H1 (cell line): ENCODE results near the gene ARL6IP4. TPM values are rescaled to one million over a fixed set of nuclear protein-coding genes. Genes with fewer than 3 reads are reported as not detected.

ENCODE experiments used
- CTCF ChIA-PET: fragments of 300-600 bp; sonication (Branson Sonifier 250); formaldehyde crosslinking; loops from one replicate; lab custom pipeline; 2021; ENCODE audit not compliant: partially characterized antibody; lab: Charles Lee
- POLR2A ChIA-PET: fragments of 300-600 bp; sonication (Branson Sonifier 250); formaldehyde crosslinking; loops from one replicate; lab custom pipeline; 2021; ENCODE audit warnings: inconsistent platforms; ENCODE audit not compliant: partially characterized antibody; lab: Charles Lee
- DNase-seq, 2 experiments: peaks; one replicate each; pipeline versions ENCODE4 v3.0.0 to v3.0.0-alpha.2; 2010 to 2022; ENCODE audit warnings: low spot score in 2 of 2, low read depth in 1 of 2, mixed read lengths in 1 of 2
- FAIRE-seq: peaks from 2 replicates; lab custom pipeline; 2011; peaks lifted over from hg19 to GRCh38; lab: Jason Lieb, UNC
- H2AFZ ChIP-seq: 2 replicates; pipeline ENCODE4 v1.8.1; 2012; ENCODE audit warnings: low read length, inconsistent platforms
- H2AK5ac ChIP-seq: 2 replicates; pipeline ENCODE4 v1.6.1; 2013; ENCODE audit warnings: low read depth, low read length
- H2BK120ac ChIP-seq: replicated peaks from 2 replicates; pipeline ENCODE3; 2013; ENCODE audit warnings: low read depth, low read length, inconsistent platforms
- H2BK12ac ChIP-seq: 2 replicates; pipeline ENCODE4 v1.6.1; 2013; ENCODE audit warnings: low read depth, low read length
- H2BK15ac ChIP-seq: 2 replicates; pipeline ENCODE4 v1.6.1; 2013; ENCODE audit warnings: low read length
- H2BK20ac ChIP-seq: 2 replicates; pipeline ENCODE4 v1.6.1; 2013; ENCODE audit warnings: low read length
- H2BK5ac ChIP-seq: 2 replicates; pipeline ENCODE4 v1.6.1; 2013; ENCODE audit warnings: low read depth, low read length
- H3K14ac ChIP-seq: 2 replicates; pipeline ENCODE4 v1.6.1; 2013; ENCODE audit warnings: inconsistent platforms; ENCODE audit not compliant: insufficient read length
- H3K18ac ChIP-seq: 2 replicates; pipeline ENCODE4 v1.6.1; 2013; ENCODE audit warnings: low read length; ENCODE audit errors: extremely low read depth
- H3K23ac ChIP-seq: 2 replicates; pipeline ENCODE4 v1.6.1; 2013; ENCODE audit warnings: inconsistent platforms; ENCODE audit not compliant: insufficient read length
- H3K23me2 ChIP-seq: 2 replicates; pipeline ENCODE4 v1.6.1; 2013; ENCODE audit warnings: low read depth, low read length
- H3K27ac ChIP-seq: 2 replicates; pipeline ENCODE4 v1.6.1; 2011; ENCODE audit warnings: low read depth, low read length, inconsistent platforms
- H3K27me3 ChIP-seq, 4 experiments: replicated peaks in 1 of 4; 1 replicate in 1 of 4; 2 replicates in 3 of 4; pipeline versions ENCODE4 v1.6.1 to v1.8.1; 2011 to 2013; ENCODE audit warnings: low read length in 3 of 4, mild to moderate bottlenecking in 3 of 4, inconsistent platforms in 2 of 4, mixed read lengths in 2 of 4, moderate library complexity in 1 of 4; ENCODE audit not compliant: control insufficient read depth in 3 of 4, insufficient read depth in 3 of 4; ENCODE audit errors: extremely low read depth in 1 of 4
- H3K36me3 ChIP-seq, 4 experiments: 2 replicates each; pipeline versions ENCODE4 v1.6.1 to v1.8.1; 2011 to 2013; ENCODE audit warnings: mild to moderate bottlenecking in 4 of 4, low read length in 3 of 4, moderate library complexity in 2 of 4, control low read depth in 1 of 4, inconsistent platforms in 1 of 4; ENCODE audit not compliant: insufficient read depth in 4 of 4, control insufficient read depth in 2 of 4
- H3K4ac ChIP-seq: replicated peaks from 2 replicates; pipeline ENCODE3; 2013; ENCODE audit warnings: low read length, low read depth, mixed read lengths, inconsistent platforms; ENCODE audit not compliant: insufficient read length
- H3K4me1 ChIP-seq, 4 experiments: replicated peaks in 1 of 4; 1 replicate in 1 of 4; 2 replicates in 3 of 4; pipeline versions ENCODE4 v1.6.1 to v1.8.1; 2011 to 2013; ENCODE audit warnings: low read length in 3 of 4, inconsistent platforms in 2 of 4, mixed read lengths in 1 of 4; ENCODE audit not compliant: insufficient read depth in 4 of 4, control insufficient read depth in 3 of 4
- H3K4me2 ChIP-seq, 2 experiments: 2 replicates each; pipeline versions ENCODE4 v1.6.1 to v1.8.1; 2011 to 2013; ENCODE audit warnings: low read depth in 2 of 2, low read length in 2 of 2, control low read depth in 1 of 2, inconsistent platforms in 1 of 2, mild to moderate bottlenecking in 1 of 2; ENCODE audit not compliant: insufficient read depth in 1 of 2
- H3K4me3 ChIP-seq, 4 experiments: fragments of 200-600, 300-600 bp in 1 of 4; sonication (generic), shearing (Covaris generic), sonication (Bioruptor Twin) in 1 of 4; 2 replicates each; pipeline versions ENCODE4 v1.5.1 to v1.8.1; 2011 to 2016; ENCODE audit warnings: low read length in 4 of 4, low read depth in 3 of 4, control low read depth in 2 of 4, inconsistent platforms in 2 of 4, mild to moderate bottlenecking in 2 of 4, mixed read lengths in 1 of 4, moderate library complexity in 1 of 4; ENCODE audit not compliant: insufficient read depth in 2 of 4; ENCODE audit errors: extremely low read depth in 1 of 4
- H3K56ac ChIP-seq: replicated peaks from 2 replicates; pipeline ENCODE3; 2013; ENCODE audit warnings: low read depth, mild to moderate bottlenecking, mixed read lengths, low read length, inconsistent platforms; ENCODE audit not compliant: insufficient read length
- H3K79me1 ChIP-seq: 2 replicates; pipeline ENCODE4 v1.6.1; 2013; ENCODE audit warnings: low read depth, low read length, control low read depth
- H3K79me2 ChIP-seq, 2 experiments: 2 replicates each; pipeline versions ENCODE4 v1.6.1 to v1.8.1; 2012 to 2013; ENCODE audit warnings: low read length in 2 of 2, mild to moderate bottlenecking in 2 of 2, inconsistent platforms in 1 of 2; ENCODE audit not compliant: insufficient read depth in 2 of 2, control insufficient read depth in 1 of 2
- H3K9ac ChIP-seq, 4 experiments: replicated peaks in 1 of 4; 1 replicate in 1 of 4; 2 replicates in 3 of 4; pipeline versions ENCODE4 v1.6.1 to v1.8.1; 2011 to 2013; ENCODE audit warnings: low read depth in 3 of 4, low read length in 3 of 4, control low read depth in 2 of 4, mild to moderate bottlenecking in 2 of 4, moderate library complexity in 2 of 4, inconsistent platforms in 1 of 4; ENCODE audit errors: extremely low read depth in 1 of 4
- H3K9me3 ChIP-seq, 2 experiments: 2 replicates each; pipeline versions ENCODE4 v1.6.1 to v1.8.1; 2012 to 2013; ENCODE audit warnings: mild to moderate bottlenecking in 2 of 2, moderate library complexity in 2 of 2, control low read depth in 1 of 2, inconsistent platforms in 1 of 2, low read depth in 1 of 2, low read length in 1 of 2, mixed read lengths in 1 of 2; ENCODE audit not compliant: insufficient read depth in 2 of 2
- H4K20me1 ChIP-seq, 2 experiments: replicated peaks in 1 of 2; 2 replicates each; pipeline versions ENCODE3 to v1.8.1; 2011 to 2013; ENCODE audit warnings: inconsistent platforms in 2 of 2, low read length in 2 of 2, mild to moderate bottlenecking in 1 of 2; ENCODE audit not compliant: insufficient read depth in 2 of 2, control insufficient read depth in 1 of 2
- H4K5ac ChIP-seq: 2 replicates; pipeline ENCODE4 v1.6.1; 2013; ENCODE audit warnings: low read length, low read depth, mixed read lengths, inconsistent platforms; ENCODE audit not compliant: insufficient read length
- H4K8ac ChIP-seq: 2 replicates; pipeline ENCODE4 v1.8.0; 2013; ENCODE audit warnings: mild to moderate bottlenecking, moderate library complexity, low read length, inconsistent platforms; ENCODE audit not compliant: insufficient read depth; ENCODE audit errors: extremely low read depth
- H4K91ac ChIP-seq: replicated peaks from 2 replicates; pipeline ENCODE3; 2013; ENCODE audit warnings: low read length, mixed read lengths, inconsistent platforms; ENCODE audit not compliant: insufficient read length
- ASH2L ChIP-seq: fragments of 200-600, 300-600 bp; sonication (generic); IDR thresholded peaks from one replicate; pipeline ENCODE4 v1.7.1; 2017; ENCODE audit warnings: low read length
- EP300 ChIP-seq, 2 experiments: IDR thresholded peaks; 1 replicate in 1 of 2; 2 replicates in 1 of 2; pipeline ENCODE4 v1.6.1; 2011 to 2012; ENCODE audit warnings: low read depth in 2 of 2, low read length in 2 of 2, mild to moderate bottlenecking in 2 of 2, borderline replicate concordance in 1 of 2, inconsistent platforms in 1 of 2, moderate library complexity in 1 of 2
- EZH2 ChIP-seq: fragments of 200-600 bp; sonication (generic); IDR thresholded peaks from 2 replicates; pipeline ENCODE4 v1.7.1; 2012; ENCODE audit warnings: low read depth, mild to moderate bottlenecking, moderate library complexity, low read length, inconsistent platforms; ENCODE audit not compliant: severe bottlenecking
- MAFK ChIP-seq: IDR thresholded peaks from 2 replicates; pipeline ENCODE4 v1.6.1; 2012; ENCODE audit warnings: low read depth, mild to moderate bottlenecking, improper control_type of control experiment, low read length
- SIN3A ChIP-seq, 2 experiments: IDR thresholded peaks in 1 of 2; conservative IDR thresholded peaks in 1 of 2; 2 replicates each; pipeline ENCODE4 v1.6.1; 2011 to 2012; ENCODE audit warnings: low read length in 2 of 2, improper control_type of control experiment in 1 of 2, low read depth in 1 of 2, mild to moderate bottlenecking in 1 of 2
- TAF7 ChIP-seq: optimal IDR thresholded peaks from 2 replicates; pipeline ENCODE3; 2011; ENCODE audit warnings: low read depth, mild to moderate bottlenecking, inconsistent platforms, low read length, moderate library complexity, borderline replicate concordance
- ZNF274 ChIP-seq: IDR thresholded peaks from 2 replicates; pipeline ENCODE4 v1.7.0; 2012; ENCODE audit warnings: low read length, borderline replicate concordance; ENCODE audit errors: extremely low read depth
- WGBS, 2 experiments: shearing (Covaris generic) in 1 of 2; methylation state at CpG; one replicate each; pipeline versions ENCODE4 v1.1.6 to v1.1.7; 2013 to 2015; ENCODE audit warnings: low lambda C conversion rate in 2 of 2, mixed read lengths in 2 of 2, inconsistent platforms in 1 of 2, low coverage in 1 of 2, missing lambda C conversion rate in 1 of 2; ENCODE audit not compliant: insufficient replicate concordance in 2 of 2, insufficient coverage in 1 of 2, insufficient read length in 1 of 2; ENCODE audit errors: extremely low coverage in 1 of 2, missing lambda C conversion rate in 1 of 2; 5-methylcytosine and 5-hydroxymethylcytosine counted together
- polyA plus RNA-seq, 7 experiments: library from polyadenylated mRNA; depleted of rRNA in 3 of 7; stranded (reverse) in 5 of 7; unstranded in 2 of 7; fragments of >200 nt in 5 of 7; fragments of 200-250 nt in 2 of 7; gene quantifications; 1 replicate in 5 of 7; 2 replicates in 1 of 7; 4 replicates in 1 of 7; pipeline versions ENCODE4 v1.2.1 to v1.2.3, GENCODE V29; 2011 to 2013; ENCODE audit warnings: missing spikeins in 2 of 7, mixed read lengths in 2 of 7
- total RNA-seq: library from RNA; stranded (reverse); fragmentation: NEBNext Ultra II Directional; extraction: Animal tissue kit (Norgen Biotek cat#: 25700); gene quantifications from 2 replicates; pipeline ENCODE4 v1.2.1, GENCODE V29; 2021
- TF ChIP-seq, protein P1 (sequence below), 3 experiments: IDR thresholded peaks; 1 replicate in 2 of 3; 2 replicates in 1 of 3; pipeline versions ENCODE4 v1.5.1 to v1.6.1; 2011; ENCODE audit warnings: low read length in 3 of 3, mild to moderate bottlenecking in 3 of 3, inconsistent platforms in 2 of 3, low read depth in 1 of 3, moderate library complexity in 1 of 3; ENCODE audit not compliant: insufficient read depth in 1 of 3; ENCODE audit errors: control extremely low read depth in 1 of 3

ARL6IP4 gene
- total and polyA plus RNA-seq, 2 of the 8 experiments (the other 6 are each of a cell fraction or from before 2014, with no cell fraction given) = 76.4 to 109 TPM

DNA sequence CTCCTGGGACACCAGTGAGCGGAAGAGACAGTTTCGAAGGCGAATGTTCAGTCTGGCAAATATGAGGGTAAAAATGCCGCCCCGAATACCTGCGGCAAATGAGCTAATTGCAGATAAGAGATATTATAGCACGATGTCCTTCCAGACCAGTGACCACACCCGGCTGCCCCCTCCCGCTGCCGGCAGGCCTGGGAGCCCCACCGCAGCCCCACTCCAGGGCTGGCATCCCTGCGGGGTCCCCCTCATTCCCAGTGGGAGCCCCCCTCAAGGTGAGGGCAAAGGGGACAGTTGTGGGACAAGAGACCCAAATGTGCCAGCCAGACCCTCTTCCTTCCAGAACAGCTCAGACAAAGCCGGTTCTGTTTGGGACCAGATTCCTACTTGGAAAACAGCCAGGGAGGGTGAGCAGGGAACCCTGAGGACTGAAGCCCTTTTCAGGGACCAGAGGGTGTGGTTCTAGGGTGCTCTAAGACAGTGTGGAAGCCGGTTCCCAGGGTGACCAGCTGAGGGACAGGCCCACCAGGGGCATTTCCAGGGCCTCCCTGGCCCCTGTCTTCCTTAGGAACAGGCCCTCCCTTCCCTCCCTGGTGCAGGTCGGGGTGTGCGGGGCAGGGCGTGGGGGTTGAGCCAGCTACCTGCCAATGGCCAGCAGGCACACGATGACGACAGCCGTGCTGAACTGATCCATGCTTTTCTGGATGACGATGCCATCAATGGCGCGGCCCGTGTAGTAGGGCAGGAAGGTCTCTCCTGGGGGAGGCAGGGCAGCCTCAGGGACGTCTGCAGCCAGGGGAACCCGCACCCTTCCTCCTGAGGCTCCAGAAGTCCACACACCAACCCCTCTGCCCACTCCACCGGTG, 30.4 kb upstream of the ARL6IP4 start:
- Histone ChIP-seq H2BK12ac (no peak overlapping the region), H3K9ac (no peak overlapping the region), H3K23me2 (no peaks in the 10 kb centered on the region), H4K91ac (no peak overlapping the region), H3K9me3 (no peaks in the 10 kb centered on the region), H3K18ac (no peak overlapping the region), H4K8ac (no peak overlapping the region), H3K23ac (no peak overlapping the region), H3K27me3 (no peaks in the 10 kb centered on the region), H3K4ac (no peak overlapping the region), H3K36me3 (no peaks in the 10 kb centered on the region), H3K4me1 (no peaks in the 10 kb centered on the region), H2BK20ac (no peak overlapping the region), H3K79me1 (no peaks in the 10 kb centered on the region), H3K79me2 (no peaks in the 10 kb centered on the region), H4K5ac (no peak overlapping the region), H4K20me1 (peaks cover 3 to 10% of the 10 kb centered on the region in 2 experiments), H2BK120ac (no peak overlapping the region), H2AFZ (no peak overlapping the region), H3K4me3 (no peak overlapping the region), H2BK5ac (no peak overlapping the region), H3K56ac (no peak overlapping the region), H3K4me2 (no peak overlapping the region), H3K27ac (no peak overlapping the region), H2AK5ac (no peak overlapping the region), H3K14ac (no peak overlapping the region), H2BK15ac (no peak overlapping the region)
- no peak for FAIRE-seq
- ChIA-PET CTCF (interaction anchor here (0.6 to 21.5 kb wide), 8 partner anchors 10 to 108 kb away, joined by 3 to 473 read pairs (median 4); no protein-coding TSS in a partner anchor), POLR2A (interaction anchor here (0.6 to 1.4 kb wide), 4 partner anchors 34 to 88 kb away, joined by 3 to 4 read pairs (median 4); no protein-coding TSS in a partner anchor)
- 94% methylated on average over 23 of the region's 27 CpGs; no CpG with 5 or more reads in 1 of the 2 experiments for WGBS, 2 experiments
- DNase-seq = no peak
- TF ChIP-seq TAF7 (no peak), SIN3A (conservative IDR thresholded peaks at IDR 0.05 in 1 of 2, IDR thresholded peaks at IDR 0.05 in 1 of 2; ENCODE audit: low read depth in 1 of 2, low read length in 2 of 2) (no peak), ASH2L (no peak), ZNF274 (no peak), EZH2 (no peak), EP300 (IDR thresholded peaks at IDR 0.05; ENCODE audit: borderline replicate concordance in 1 of 2, low read depth in 2 of 2, low read length in 2 of 2) (no peak), MAFK (no peak)
- TF ChIP-seq, protein P1, sequence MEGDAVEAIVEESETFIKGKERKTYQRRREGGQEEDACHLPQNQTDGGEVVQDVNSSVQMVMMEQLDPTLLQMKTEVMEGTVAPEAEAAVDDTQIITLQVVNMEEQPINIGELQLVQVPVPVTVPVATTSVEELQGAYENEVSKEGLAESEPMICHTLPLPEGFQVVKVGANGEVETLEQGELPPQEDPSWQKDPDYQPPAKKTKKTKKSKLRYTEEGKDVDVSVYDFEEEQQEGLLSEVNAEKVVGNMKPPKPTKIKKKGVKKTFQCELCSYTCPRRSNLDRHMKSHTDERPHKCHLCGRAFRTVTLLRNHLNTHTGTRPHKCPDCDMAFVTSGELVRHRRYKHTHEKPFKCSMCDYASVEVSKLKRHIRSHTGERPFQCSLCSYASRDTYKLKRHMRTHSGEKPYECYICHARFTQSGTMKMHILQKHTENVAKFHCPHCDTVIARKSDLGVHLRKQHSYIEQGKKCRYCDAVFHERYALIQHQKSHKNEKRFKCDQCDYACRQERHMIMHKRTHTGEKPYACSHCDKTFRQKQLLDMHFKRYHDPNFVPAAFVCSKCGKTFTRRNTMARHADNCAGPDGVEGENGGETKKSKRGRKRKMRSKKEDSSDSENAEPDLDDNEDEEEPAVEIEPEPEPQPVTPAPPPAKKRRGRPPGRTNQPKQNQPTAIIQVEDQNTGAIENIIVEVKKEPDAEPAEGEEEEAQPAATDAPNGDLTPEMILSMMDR (IDR thresholded peaks at IDR 0.05; ENCODE audit: control extremely low read depth in 1 of 3, insufficient read depth in 1 of 3, low read depth in 1 of 3, low read length in 3 of 3) = no peak
